Liver (tissue), 9 donors: ENCODE results near the gene SLC25A28. TPM values are rescaled to one million over a fixed set of nuclear protein-coding genes. Genes with fewer than 3 reads are reported as not detected.

Experiments used
- DNase-seq: peaks from one replicate; pipeline ENCODE4 v3.0.0-alpha.2; 2017; ENCODE audit warnings: low spot score
- H3K27ac ChIP-seq, 2 donors: one replicate each; pipeline ENCODE4 v1.7.0; 2013; ENCODE audit warnings: inconsistent platforms in 2 of 2, low read length in 2 of 2, control low read depth in 1 of 2, low read depth in 1 of 2, mild to moderate bottlenecking in 1 of 2
- H3K27me3 ChIP-seq, 4 donors: one replicate each; pipeline versions ENCODE4 v1.6.1 to v1.7.0; 2013; ENCODE audit warnings: low read length in 3 of 4, inconsistent platforms in 1 of 4, mild to moderate bottlenecking in 1 of 4, moderate library complexity in 1 of 4; ENCODE audit not compliant: control insufficient read depth in 4 of 4, insufficient read depth in 4 of 4
- H3K36me3 ChIP-seq, 4 donors: one replicate each; pipeline versions ENCODE4 v1.6.1 to v1.7.0; 2013; ENCODE audit warnings: low read length in 3 of 4, mild to moderate bottlenecking in 3 of 4, low read depth in 1 of 4, moderate library complexity in 1 of 4; ENCODE audit not compliant: control insufficient read depth in 4 of 4, insufficient read depth in 3 of 4
- H3K4me1 ChIP-seq, 4 donors: one replicate each; pipeline versions ENCODE4 v1.6.1 to v1.7.0; 2013; ENCODE audit warnings: low read length in 3 of 4, mild to moderate bottlenecking in 3 of 4, moderate library complexity in 1 of 4; ENCODE audit not compliant: control insufficient read depth in 4 of 4, insufficient read depth in 4 of 4
- H3K4me3 ChIP-seq, 3 donors: one replicate each; pipeline versions ENCODE4 v1.6.1 to v1.7.0; 2013; ENCODE audit warnings: low read length in 3 of 3, control low read depth in 1 of 3, low read depth in 1 of 3, mild to moderate bottlenecking in 1 of 3
- H3K9ac ChIP-seq, 2 donors: one replicate each; pipeline ENCODE4 v1.7.0; 2013; ENCODE audit warnings: low read length in 2 of 2, mild to moderate bottlenecking in 2 of 2, moderate library complexity in 2 of 2, control low read depth in 1 of 2, low read depth in 1 of 2
- H3K9me3 ChIP-seq, 4 donors: one replicate each; pipeline versions ENCODE4 v1.6.1 to v1.7.0; 2013; ENCODE audit warnings: low read length in 3 of 4; ENCODE audit not compliant: control insufficient read depth in 4 of 4
- EGR1 ChIP-seq, 2 donors: IDR thresholded peaks; 2 replicates each; pipeline ENCODE4 v1.6.1; 2016 to 2018; ENCODE audit warnings: antibody characterized with exemption in 2 of 2, low read depth in 2 of 2
- FOXA1 ChIP-seq: IDR thresholded peaks from 2 replicates; pipeline ENCODE4 v1.6.1; 2016; ENCODE audit warnings: antibody characterized with exemption
- FOXA2 ChIP-seq: IDR thresholded peaks from 2 replicates; pipeline ENCODE4 v1.6.1; 2016; ENCODE audit warnings: antibody characterized with exemption
- HNF4A ChIP-seq, 2 donors: conservative IDR thresholded peaks; 2 replicates each; pipeline ENCODE4 v1.6.1; 2016; ENCODE audit warnings: antibody characterized with exemption in 2 of 2, mild to moderate bottlenecking in 2 of 2
- HNF4G ChIP-seq: IDR thresholded peaks from 2 replicates; pipeline ENCODE4 v1.6.1; 2016; ENCODE audit warnings: antibody characterized with exemption
- JUND ChIP-seq, 2 donors: IDR thresholded peaks; 2 replicates each; pipeline ENCODE4 v1.6.1; 2016; ENCODE audit warnings: antibody characterized with exemption in 2 of 2
- NR2F2 ChIP-seq: IDR thresholded peaks from 2 replicates; pipeline ENCODE4 v1.6.1; 2016; ENCODE audit warnings: antibody characterized with exemption
- RAD21 ChIP-seq, 2 donors: IDR thresholded peaks; 2 replicates each; pipeline ENCODE4 v1.6.1; 2016; ENCODE audit warnings: antibody characterized with exemption in 2 of 2, mild to moderate bottlenecking in 2 of 2
- RXRA ChIP-seq, 2 donors: IDR thresholded peaks; 2 replicates each; pipeline ENCODE4 v1.6.1; 2017 to 2018; ENCODE audit warnings: antibody characterized with exemption in 2 of 2, mild to moderate bottlenecking in 1 of 2
- TAF1 ChIP-seq: conservative IDR thresholded peaks from 2 replicates; pipeline ENCODE4 v1.6.1; 2016; ENCODE audit warnings: antibody characterized with exemption, mild to moderate bottlenecking
- YY1 ChIP-seq: IDR thresholded peaks from 2 replicates; pipeline ENCODE4 v1.6.1; 2016; ENCODE audit warnings: antibody characterized with exemption, mild to moderate bottlenecking
- WGBS: extraction: QIAGEN DNeasy Blood & Tissue Kit; methylation state at CpG from one replicate; pipeline ENCODE4 v1.1.7; 2013; 5-methylcytosine and 5-hydroxymethylcytosine counted together
- polyA plus RNA-seq, 2 donors: library from polyadenylated mRNA; stranded (reverse) in 1 of 2; unstranded in 1 of 2; fragments of 200-250 nt in 1 of 2; fragments of >200 nt in 1 of 2; fragmentation: Nextera tagmentation in 1 of 2; extraction: Ambion mirVana in 1 of 2; gene quantifications; one replicate each; pipeline versions ENCODE4 v1.2.1 to v1.2.3, GENCODE V29; 2013 to 2015
- total RNA-seq, 2 donors: library from RNA; depleted of rRNA; stranded (reverse); fragments of >200 nt; gene quantifications; one replicate each; pipeline ENCODE4 v1.2.3, GENCODE V29; 2014
- TF ChIP-seq, protein P1 (sequence below): fragments of 150-350 bp; IDR thresholded peaks from 2 replicates; pipeline ENCODE4 v1.5.1; 2017; ENCODE audit warnings: improper control_type of control experiment, low read depth, low read length; ENCODE audit not compliant: missing input control
- TF ChIP-seq, protein P2 (sequence below): IDR thresholded peaks from 2 replicates; pipeline ENCODE4 v1.6.1; 2016; ENCODE audit warnings: antibody characterized with exemption
- TF ChIP-seq, protein P3 (sequence below): IDR thresholded peaks from 2 replicates; pipeline ENCODE4 v1.6.1; 2016; ENCODE audit warnings: antibody characterized with exemption
- donor health status: healthy.
- donor health status: healthy.
- donor health status: healthy.
- donor health status: healthy.
- donor health status: healthy.

The SLC25A28 gene
- total and polyA plus RNA-seq, 4 donors = 11.8 to 28.6 (median 16.8) TPM

- TF ChIP-seq, protein P1, sequence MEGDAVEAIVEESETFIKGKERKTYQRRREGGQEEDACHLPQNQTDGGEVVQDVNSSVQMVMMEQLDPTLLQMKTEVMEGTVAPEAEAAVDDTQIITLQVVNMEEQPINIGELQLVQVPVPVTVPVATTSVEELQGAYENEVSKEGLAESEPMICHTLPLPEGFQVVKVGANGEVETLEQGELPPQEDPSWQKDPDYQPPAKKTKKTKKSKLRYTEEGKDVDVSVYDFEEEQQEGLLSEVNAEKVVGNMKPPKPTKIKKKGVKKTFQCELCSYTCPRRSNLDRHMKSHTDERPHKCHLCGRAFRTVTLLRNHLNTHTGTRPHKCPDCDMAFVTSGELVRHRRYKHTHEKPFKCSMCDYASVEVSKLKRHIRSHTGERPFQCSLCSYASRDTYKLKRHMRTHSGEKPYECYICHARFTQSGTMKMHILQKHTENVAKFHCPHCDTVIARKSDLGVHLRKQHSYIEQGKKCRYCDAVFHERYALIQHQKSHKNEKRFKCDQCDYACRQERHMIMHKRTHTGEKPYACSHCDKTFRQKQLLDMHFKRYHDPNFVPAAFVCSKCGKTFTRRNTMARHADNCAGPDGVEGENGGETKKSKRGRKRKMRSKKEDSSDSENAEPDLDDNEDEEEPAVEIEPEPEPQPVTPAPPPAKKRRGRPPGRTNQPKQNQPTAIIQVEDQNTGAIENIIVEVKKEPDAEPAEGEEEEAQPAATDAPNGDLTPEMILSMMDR = no peak
Observed at GRCh38 chr10:99667108-99667751, 47.0 kb upstream of the SLC25A28 start (continued).

DNA sequence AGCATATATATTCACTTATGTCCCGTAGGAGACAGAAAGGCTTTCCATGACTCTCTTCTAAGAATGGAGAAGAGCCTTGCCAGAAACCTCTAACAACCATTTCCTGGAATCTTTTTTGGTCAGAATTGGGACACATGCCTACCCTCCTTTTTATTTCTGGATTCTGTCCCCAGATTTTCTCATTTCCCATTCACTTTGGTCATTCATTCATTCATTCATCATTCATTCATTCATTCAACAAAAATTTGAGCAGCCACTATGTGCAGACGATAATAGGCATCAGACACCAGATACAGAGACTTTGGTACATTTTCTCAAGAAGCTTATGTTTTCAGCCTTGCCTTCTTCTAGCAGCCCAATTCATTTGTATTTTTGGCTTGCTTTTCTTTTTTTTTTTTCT, 45.1 kb upstream of the SLC25A28 start:
- WGBS = over 99% methylated on average over 2 of the region's 2 CpGs
- no peak overlapping the region for H3K27ac ChIP-seq
- H3K9me3 ChIP-seq = no peaks in the 10 kb centered on the region
- TF ChIP-seq TAF1 = no peak
- TF ChIP-seq NR2F2 = no peak
- TF ChIP-seq, protein P1 = no peak
- no peak for TF ChIP-seq HNF4G
- TF ChIP-seq JUND (IDR thresholded peaks at IDR 0.05) = no peak
- TF ChIP-seq, protein P2, sequence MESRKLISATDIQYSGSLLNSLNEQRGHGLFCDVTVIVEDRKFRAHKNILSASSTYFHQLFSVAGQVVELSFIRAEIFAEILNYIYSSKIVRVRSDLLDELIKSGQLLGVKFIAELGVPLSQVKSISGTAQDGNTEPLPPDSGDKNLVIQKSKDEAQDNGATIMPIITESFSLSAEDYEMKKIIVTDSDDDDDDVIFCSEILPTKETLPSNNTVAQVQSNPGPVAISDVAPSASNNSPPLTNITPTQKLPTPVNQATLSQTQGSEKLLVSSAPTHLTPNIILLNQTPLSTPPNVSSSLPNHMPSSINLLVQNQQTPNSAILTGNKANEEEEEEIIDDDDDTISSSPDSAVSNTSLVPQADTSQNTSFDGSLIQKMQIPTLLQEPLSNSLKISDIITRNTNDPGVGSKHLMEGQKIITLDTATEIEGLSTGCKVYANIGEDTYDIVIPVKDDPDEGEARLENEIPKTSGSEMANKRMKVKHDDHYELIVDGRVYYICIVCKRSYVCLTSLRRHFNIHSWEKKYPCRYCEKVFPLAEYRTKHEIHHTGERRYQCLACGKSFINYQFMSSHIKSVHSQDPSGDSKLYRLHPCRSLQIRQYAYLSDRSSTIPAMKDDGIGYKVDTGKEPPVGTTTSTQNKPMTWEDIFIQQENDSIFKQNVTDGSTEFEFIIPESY = no peak
- no peak for TF ChIP-seq FOXA2
- no peak for TF ChIP-seq RXRA (IDR thresholded peaks at IDR 0.05)
- TF ChIP-seq RAD21 (IDR thresholded peaks at IDR 0.05) = no peak
- no peak for TF ChIP-seq YY1
- TF ChIP-seq FOXA1 = no peak
- TF ChIP-seq, protein P3, sequence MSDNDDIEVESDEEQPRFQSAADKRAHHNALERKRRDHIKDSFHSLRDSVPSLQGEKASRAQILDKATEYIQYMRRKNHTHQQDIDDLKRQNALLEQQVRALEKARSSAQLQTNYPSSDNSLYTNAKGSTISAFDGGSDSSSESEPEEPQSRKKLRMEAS = no peak
- H3K4me1 ChIP-seq = peaks cover 0 to 4% (median 1%) of the 10 kb centered on the region in 4 donors
- H3K36me3 ChIP-seq = peaks cover 1 to 22% (median 6%) of the 10 kb centered on the region in 4 donors
- H3K4me3 ChIP-seq = no peak overlapping the region
- DNase-seq = no peak
- no peak overlapping the region for H3K9ac ChIP-seq
- no peaks in the 10 kb centered on the region for H3K27me3 ChIP-seq

DNA sequence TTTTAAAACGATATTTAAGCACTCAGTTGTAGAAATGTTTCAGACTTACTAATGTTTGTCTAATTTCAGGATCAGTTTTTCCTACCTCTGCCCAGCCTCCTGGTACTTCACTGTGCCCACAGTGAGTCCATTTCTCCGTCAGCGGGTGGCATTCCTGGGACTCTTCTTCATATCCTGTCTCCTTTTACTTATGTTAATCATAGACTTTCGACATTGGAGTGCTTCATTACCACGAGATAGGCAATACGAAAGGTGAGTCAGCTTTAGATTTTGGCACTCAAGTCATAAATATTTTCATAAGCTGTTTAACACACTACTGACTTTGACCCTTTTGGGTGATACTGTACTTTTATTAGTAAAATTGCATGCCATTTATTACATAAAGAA, 41.1 kb upstream of the SLC25A28 start:
- WGBS = 86% methylated on average over 6 of the region's 6 CpGs
- no peaks in the 10 kb centered on the region for H3K9me3 ChIP-seq
- no peaks in the 10 kb centered on the region for H3K27me3 ChIP-seq
- peaks cover 0 to 9% (median 3%) of the 10 kb centered on the region in 4 donors for H3K36me3 ChIP-seq
- no peak overlapping the region for H3K9ac ChIP-seq
- TF ChIP-seq, protein P2 = no peak
- no peak for TF ChIP-seq FOXA1
- no peak for TF ChIP-seq JUND (IDR thresholded peaks at IDR 0.05)
- TF ChIP-seq FOXA2 = no peak
- no peak for TF ChIP-seq YY1
- no peak for TF ChIP-seq NR2F2
- TF ChIP-seq EGR1 (IDR thresholded peaks at IDR 0.05; ENCODE audit: low read depth in 2 of 2) = no peak
- TF ChIP-seq HNF4A (conservative IDR thresholded peaks at IDR 0.05) = no peak
- TF ChIP-seq RAD21 (IDR thresholded peaks at IDR 0.05) = no peak
- no peak overlapping the region for H3K27ac ChIP-seq
- no peak for DNase-seq
- peaks cover 4 to 15% (median 7%) of the 10 kb centered on the region in 4 donors for H3K4me1 ChIP-seq
- no peak overlapping the region for H3K4me3 ChIP-seq
